Sigmoid colon (tissue), 7 donors: ENCODE data around the gene PRTG. TPM values are rescaled to one million over a fixed set of nuclear protein-coding genes. Genes with fewer than 3 reads are reported as not detected.
"Not testable (repeated sequence)": the region's sequence is repeated elsewhere in the genome, so short reads cannot be mapped to it uniquely, and the experiment has no call there.

ENCODE experiments used
- DNase-seq: peaks from one replicate; pipeline ENCODE4 v3.0.0-alpha.2; 2019
- H3K27ac ChIP-seq, 4 donors: fragments of 200-600 bp; sonication (generic); one replicate each; pipeline ENCODE4 v1.5.1; 2016 to 2019; ENCODE audit warnings: mild to moderate bottlenecking in 1 of 4
- H3K27me3 ChIP-seq, 3 donors: fragments of 200-600 bp; sonication (generic); one replicate each; pipeline ENCODE4 v1.5.1; 2019; ENCODE audit warnings: mild to moderate bottlenecking in 1 of 3
- H3K36me3 ChIP-seq, 4 donors: fragments of 200-600 bp; sonication (generic); one replicate each; pipeline ENCODE4 v1.5.1; 2016 to 2019
- H3K4me1 ChIP-seq, 4 donors: fragments of 200-600 bp; sonication (generic); one replicate each; pipeline ENCODE4 v1.5.1; 2017 to 2019
- H3K4me3 ChIP-seq, 4 donors: fragments of 200-600 bp; sonication (generic); one replicate each; pipeline ENCODE4 v1.5.1; 2017 to 2019; ENCODE audit warnings: mild to moderate bottlenecking in 2 of 4, moderate library complexity in 1 of 4
- H3K9me3 ChIP-seq, 4 donors: fragments of 200-600 bp in 3 of 4; sonication (generic) in 3 of 4; one replicate each; pipeline versions ENCODE4 v1.5.1 to v1.6.1; 2013 to 2019
- EP300 ChIP-seq, 4 donors: sonication (generic); formaldehyde crosslinking; IDR thresholded peaks; one replicate each; pipeline ENCODE4 v1.6.1; 2017; ENCODE audit warnings: antibody characterized with exemption in 4 of 4
- POLR2A ChIP-seq, 2 donors: fragments of 450-650 bp; IDR thresholded peaks; one replicate each; pipeline ENCODE4 v1.6.1; 2016; ENCODE audit warnings: antibody characterized with exemption in 2 of 2, mild to moderate bottlenecking in 2 of 2, moderate library complexity in 2 of 2
- POLR2AphosphoS5 ChIP-seq, 4 donors: sonication (generic); formaldehyde crosslinking; IDR thresholded peaks; one replicate each; pipeline ENCODE4 v1.6.1; 2017; ENCODE audit warnings: antibody characterized with exemption in 4 of 4
- WGBS, 2 donors: extraction: QIAGEN DNeasy Blood & Tissue Kit; methylation state at CpG; one replicate each; pipeline ENCODE4 v1.1.7; 2013; 5-methylcytosine and 5-hydroxymethylcytosine counted together
- intact Hi-C: fragments of 100-400 bp; cut with DNase I; formaldehyde crosslinking; loops from one replicate; pipeline ENCODE4 v1.15.1; 2023
- polyA plus RNA-seq, 3 donors: library from polyadenylated mRNA; stranded (reverse); fragments of 200-250 nt; gene quantifications; one replicate each; pipeline ENCODE4 v1.2.3, GENCODE V29; 2013
- total RNA-seq, 4 donors: library from RNA; depleted of rRNA; stranded (reverse); fragments of >200 nt; gene quantifications; one replicate each; pipeline ENCODE4 v1.1.0, GENCODE V29; 2016
- TF ChIP-seq, protein P1 (sequence below), 4 experiments: fragments of 450-650 bp in 3 of 4; fragments of 200-600 bp in 1 of 4; IDR thresholded peaks; one replicate each; pipeline ENCODE4 v1.5.1; 2016 to 2019; ENCODE audit warnings: antibody characterized with exemption in 4 of 4, mild to moderate bottlenecking in 3 of 4, moderate library complexity in 2 of 4
- donor health status: healthy with polysubstance abuse.
- donor health status: Bipolar disorder and iron deficiency.
- donor health status: healthy.

PRTG gene
- total and polyA plus RNA-seq, 7 donors, result 0.42 to 5.3 (median 2.1) TPM; not detected in 2

DNA sequence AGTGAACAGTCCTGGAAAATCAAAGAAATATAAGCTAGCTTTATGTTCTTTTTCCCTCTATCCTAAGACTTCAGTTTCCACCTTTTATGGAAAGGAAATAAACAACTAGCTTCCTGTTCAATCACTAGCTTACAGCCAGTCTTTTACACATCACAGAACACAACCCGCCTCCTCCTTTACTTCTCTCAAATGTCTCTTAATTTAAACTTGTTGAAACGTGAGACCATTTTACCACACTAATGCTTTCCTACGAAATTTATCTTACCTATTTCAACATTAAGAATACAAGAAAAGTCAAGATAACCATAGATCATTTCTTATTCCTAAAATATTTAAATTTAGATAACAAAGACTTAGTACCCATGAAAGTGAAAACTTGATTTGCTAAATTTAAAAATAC lies 6.2 kb downstream of the PRTG start:
- 73 to 83% methylated on average over 3 of the region's 3 CpGs for WGBS, 2 donors
- Histone ChIP-seq H3K36me3 (no peaks in the 10 kb centered on the region), H3K27me3 (peaks cover 0 to 36% (median 4%) of the 10 kb centered on the region in 3 donors), H3K9me3 (no peaks in the 10 kb centered on the region), H3K4me1 (peaks cover 0 to 17% (median 15%) of the 10 kb centered on the region in 4 donors), H3K4me3 (no peak overlapping the region), H3K27ac (no peak overlapping the region)
- TF ChIP-seq EP300 (IDR thresholded peaks at IDR 0.05) (no peak), POLR2AphosphoS5 (IDR thresholded peaks at IDR 0.05) (no peak), POLR2A (IDR thresholded peaks at IDR 0.05) (no peak)
- TF ChIP-seq, protein P1, sequence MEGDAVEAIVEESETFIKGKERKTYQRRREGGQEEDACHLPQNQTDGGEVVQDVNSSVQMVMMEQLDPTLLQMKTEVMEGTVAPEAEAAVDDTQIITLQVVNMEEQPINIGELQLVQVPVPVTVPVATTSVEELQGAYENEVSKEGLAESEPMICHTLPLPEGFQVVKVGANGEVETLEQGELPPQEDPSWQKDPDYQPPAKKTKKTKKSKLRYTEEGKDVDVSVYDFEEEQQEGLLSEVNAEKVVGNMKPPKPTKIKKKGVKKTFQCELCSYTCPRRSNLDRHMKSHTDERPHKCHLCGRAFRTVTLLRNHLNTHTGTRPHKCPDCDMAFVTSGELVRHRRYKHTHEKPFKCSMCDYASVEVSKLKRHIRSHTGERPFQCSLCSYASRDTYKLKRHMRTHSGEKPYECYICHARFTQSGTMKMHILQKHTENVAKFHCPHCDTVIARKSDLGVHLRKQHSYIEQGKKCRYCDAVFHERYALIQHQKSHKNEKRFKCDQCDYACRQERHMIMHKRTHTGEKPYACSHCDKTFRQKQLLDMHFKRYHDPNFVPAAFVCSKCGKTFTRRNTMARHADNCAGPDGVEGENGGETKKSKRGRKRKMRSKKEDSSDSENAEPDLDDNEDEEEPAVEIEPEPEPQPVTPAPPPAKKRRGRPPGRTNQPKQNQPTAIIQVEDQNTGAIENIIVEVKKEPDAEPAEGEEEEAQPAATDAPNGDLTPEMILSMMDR (IDR thresholded peaks at IDR 0.05), result no peak
- no peak for DNase-seq
- intact Hi-C loops, result no loop called here

DNA sequence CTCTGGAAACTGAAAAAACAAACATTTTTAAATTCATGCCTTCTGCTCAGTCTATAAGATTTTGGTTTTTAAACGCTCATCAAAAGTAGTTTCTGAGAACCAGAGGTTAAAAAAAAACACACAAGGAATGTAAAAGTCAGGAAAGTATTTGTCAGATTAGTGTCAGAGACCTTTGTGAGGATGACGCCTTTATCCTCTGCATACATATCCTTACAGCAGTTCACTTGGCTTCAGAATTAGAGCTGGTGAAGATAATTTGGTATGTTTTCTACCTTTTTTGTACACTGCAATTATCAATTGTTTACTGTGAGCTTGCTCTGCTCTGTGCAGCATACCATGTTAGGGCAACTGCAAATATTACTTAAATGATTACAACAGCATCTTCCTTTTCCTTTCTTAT lies 8.3 kb downstream of the PRTG start:
- H3K36me3 ChIP-seq, result no peaks in the 10 kb centered on the region
- peaks cover 0 to 15% (median 0%) of the 10 kb centered on the region in 3 donors for H3K27me3 ChIP-seq
- no peak overlapping the region for H3K27ac ChIP-seq
- 79 to 85% methylated on average over 2 of the region's 2 CpGs for WGBS, 2 donors
- H3K4me3 ChIP-seq, result no peak overlapping the region
- no peak for TF ChIP-seq EP300 (IDR thresholded peaks at IDR 0.05)
- TF ChIP-seq, protein P1 (IDR thresholded peaks at IDR 0.05), result no peak
- no peak for TF ChIP-seq POLR2A (IDR thresholded peaks at IDR 0.05)
- no peak for TF ChIP-seq POLR2AphosphoS5 (IDR thresholded peaks at IDR 0.05)
- peaks cover 0 to 5% (median 0%) of the 10 kb centered on the region in 4 donors for H3K4me1 ChIP-seq
- no peak for DNase-seq
- intact Hi-C loops, result no loop called here
- no peaks in the 10 kb centered on the region for H3K9me3 ChIP-seq

DNA sequence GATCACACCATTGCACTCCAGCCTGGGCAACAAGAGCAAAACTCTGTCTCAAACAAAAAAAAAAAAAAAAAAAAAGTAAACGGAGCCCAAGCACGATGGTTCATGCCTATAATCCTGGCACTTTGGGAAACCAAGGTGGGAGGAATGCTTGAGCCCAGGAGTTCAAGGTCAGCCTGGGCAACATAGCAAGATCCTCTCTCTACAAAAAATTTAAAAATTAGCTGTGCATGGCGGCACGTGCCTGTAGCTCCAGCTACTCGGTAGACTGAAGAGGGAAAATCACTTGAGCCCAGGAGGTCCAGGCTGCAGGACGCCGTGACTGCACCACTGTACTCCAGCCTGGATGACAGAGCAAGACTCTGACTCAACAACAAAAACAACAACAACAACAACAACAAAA lies 9.5 kb downstream of the PRTG start:
- intact Hi-C loops, H3K9me3 ChIP-seq, DNase-seq, H3K36me3 ChIP-seq, H3K27ac ChIP-seq, H3K4me1 ChIP-seq, H3K4me3 ChIP-seq, H3K27me3 ChIP-seq: not testable (repeated sequence)
- WGBS, 2 donors, result 95 to 97% methylated on average over 7 of the region's 7 CpGs

DNA sequence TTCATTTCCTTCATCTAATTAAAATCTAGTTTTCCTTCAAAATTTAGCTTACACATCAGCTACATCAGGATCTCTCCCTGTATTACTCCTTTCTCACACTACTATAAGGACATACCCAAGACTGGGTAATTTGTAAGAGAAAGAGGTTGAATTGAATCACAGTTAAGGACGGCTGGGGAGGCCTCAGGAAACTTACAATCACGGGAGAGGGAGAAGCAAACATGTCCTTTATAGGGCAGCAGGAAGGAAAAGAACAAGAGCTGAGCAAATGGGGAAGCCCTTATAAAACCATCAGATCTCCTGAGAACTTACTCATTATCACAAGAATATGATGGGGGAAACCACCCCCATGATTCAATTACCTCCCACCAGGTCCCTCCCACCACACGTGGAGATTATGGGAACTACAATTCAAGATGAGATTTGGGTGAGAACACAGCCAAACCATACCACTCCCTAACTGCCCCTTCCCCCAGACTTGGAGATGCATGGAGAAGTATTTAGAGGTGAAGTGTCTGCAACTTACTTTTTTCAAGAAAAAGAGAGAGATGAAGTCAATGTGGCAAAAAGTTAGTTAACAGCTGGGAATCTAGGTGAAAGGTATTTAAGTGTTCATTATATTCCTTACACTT lies 21.3 kb downstream of the PRTG start:
- H3K9me3 ChIP-seq, result no peaks in the 10 kb centered on the region
- no peak for DNase-seq
- no peak overlapping the region for H3K4me3 ChIP-seq
- 41 to 67% methylated on average over 3 of the region's 3 CpGs for WGBS, 2 donors
- H3K36me3 ChIP-seq, result no peaks in the 10 kb centered on the region
- TF ChIP-seq POLR2AphosphoS5 (IDR thresholded peaks at IDR 0.05) (no peak), EP300 (IDR thresholded peaks at IDR 0.05) (no peak), POLR2A (IDR thresholded peaks at IDR 0.05) (no peak)
- TF ChIP-seq, protein P1 (IDR thresholded peaks at IDR 0.05), result no peak
- no peaks in the 10 kb centered on the region for H3K27me3 ChIP-seq
- intact Hi-C loops, result no loop called here
- H3K4me1 ChIP-seq, result no peaks in the 10 kb centered on the region
- H3K27ac ChIP-seq, result no peak overlapping the region

DNA sequence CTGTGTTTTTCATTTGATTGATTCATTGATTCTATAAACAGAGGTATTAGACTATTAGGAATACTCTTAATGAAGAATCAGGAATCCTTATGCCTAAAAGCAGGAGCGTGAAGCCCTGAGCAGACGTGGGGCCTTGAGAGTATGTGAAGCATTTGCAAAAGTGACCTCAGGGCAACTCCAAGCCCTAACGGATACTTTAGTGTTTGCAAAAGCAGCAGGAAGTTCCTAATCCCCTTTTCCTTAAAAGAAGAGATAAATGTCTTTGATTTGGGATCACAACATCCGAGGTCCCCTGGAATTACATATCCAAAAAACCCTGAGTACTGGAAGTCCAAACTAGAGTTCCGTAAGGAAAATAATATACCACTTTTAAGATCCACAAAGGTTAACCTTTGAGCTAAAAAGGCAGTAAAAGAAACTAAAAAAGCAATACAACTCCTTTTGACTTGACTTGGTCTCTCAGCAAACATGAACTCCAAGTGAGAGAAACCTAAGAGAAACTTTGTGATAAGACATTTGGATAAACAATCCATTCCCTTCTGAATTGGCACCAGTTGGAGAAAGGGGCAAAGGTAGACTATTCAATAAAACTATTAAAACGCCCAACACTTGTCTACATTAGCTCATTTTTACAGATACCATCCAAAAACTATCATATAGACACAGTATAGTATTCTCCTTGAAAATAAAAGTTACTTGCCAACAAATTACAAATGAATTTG lies 27.4 kb downstream of the PRTG start:
- intact Hi-C loops, result no loop called here
- Histone ChIP-seq H3K27ac (no peak overlapping the region), H3K9me3 (no peaks in the 10 kb centered on the region), H3K36me3 (no peaks in the 10 kb centered on the region), H3K4me1 (no peaks in the 10 kb centered on the region), H3K4me3 (no peak overlapping the region), H3K27me3 (no peaks in the 10 kb centered on the region)
- TF ChIP-seq, protein P1 (IDR thresholded peaks at IDR 0.05), result no peak
- TF ChIP-seq EP300 (IDR thresholded peaks at IDR 0.05) (no peak), POLR2AphosphoS5 (IDR thresholded peaks at IDR 0.05) (no peak), POLR2A (IDR thresholded peaks at IDR 0.05) (no peak)
- 17 to 57% methylated on average over 6 of the region's 6 CpGs for WGBS, 2 donors
- DNase-seq, result no peak
